Measurements from ENCODE around the gene RANGRF.

DNA sequence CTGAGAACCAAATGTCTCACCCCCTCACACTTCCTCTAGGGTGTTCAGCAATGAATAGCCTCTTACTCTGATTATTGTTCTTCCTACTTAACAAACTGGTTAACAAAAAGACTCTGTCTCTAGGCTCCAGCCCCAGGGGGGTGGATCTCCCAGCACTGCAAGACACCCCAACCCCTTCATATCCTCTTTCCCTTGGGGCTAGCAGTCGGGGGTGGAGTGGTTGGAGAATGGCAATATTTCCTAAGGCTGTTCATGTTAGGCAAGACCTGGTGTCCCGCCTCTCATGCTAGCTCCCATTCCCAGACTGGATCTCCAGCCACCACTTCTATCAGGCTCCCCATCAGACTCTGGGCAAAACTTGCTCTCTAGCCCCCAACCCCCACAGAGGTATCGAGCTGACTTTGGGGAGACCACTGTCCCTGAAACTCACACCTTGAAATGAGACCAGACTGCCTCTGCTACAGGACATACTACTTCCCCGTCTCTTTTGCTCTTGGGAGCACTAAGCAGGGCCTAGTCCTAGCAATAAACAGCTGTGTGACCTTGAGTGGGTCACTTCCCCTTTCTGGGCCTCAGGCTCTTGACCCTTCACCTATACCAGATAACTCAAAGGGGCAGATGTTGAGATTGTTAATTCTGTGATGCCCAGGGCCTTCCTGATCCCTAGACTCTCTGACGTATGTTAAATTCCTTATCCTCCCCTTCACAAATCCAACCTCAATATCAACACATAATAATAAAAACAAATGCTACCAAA lies 4.3 kb downstream of the RANGRF start:
- TF ChIP-seq, protein P1, sequence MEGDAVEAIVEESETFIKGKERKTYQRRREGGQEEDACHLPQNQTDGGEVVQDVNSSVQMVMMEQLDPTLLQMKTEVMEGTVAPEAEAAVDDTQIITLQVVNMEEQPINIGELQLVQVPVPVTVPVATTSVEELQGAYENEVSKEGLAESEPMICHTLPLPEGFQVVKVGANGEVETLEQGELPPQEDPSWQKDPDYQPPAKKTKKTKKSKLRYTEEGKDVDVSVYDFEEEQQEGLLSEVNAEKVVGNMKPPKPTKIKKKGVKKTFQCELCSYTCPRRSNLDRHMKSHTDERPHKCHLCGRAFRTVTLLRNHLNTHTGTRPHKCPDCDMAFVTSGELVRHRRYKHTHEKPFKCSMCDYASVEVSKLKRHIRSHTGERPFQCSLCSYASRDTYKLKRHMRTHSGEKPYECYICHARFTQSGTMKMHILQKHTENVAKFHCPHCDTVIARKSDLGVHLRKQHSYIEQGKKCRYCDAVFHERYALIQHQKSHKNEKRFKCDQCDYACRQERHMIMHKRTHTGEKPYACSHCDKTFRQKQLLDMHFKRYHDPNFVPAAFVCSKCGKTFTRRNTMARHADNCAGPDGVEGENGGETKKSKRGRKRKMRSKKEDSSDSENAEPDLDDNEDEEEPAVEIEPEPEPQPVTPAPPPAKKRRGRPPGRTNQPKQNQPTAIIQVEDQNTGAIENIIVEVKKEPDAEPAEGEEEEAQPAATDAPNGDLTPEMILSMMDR (IDR thresholded peaks at IDR 0.05) = no peak
- TF ChIP-seq EZH2 (IDR thresholded peaks at IDR 0.05) = no peak
- no peak for TF ChIP-seq EZH2phosphoT487 (IDR thresholded peaks at IDR 0.05)

Measured in neural progenitor cell (in vitro differentiated cells).